ENCODE data around the gene ZSWIM4. TPM values are rescaled to one million over a fixed set of nuclear protein-coding genes. Genes with fewer than 3 reads are reported as not detected.

Gene ZSWIM4
- total and polyA plus RNA-seq, 2 of the 13 experiments (the other 11 are each of a cell fraction or from before 2014, with no cell fraction given): 0.33 to 0.86 TPM

- TF ChIP-seq SPEN (CRISPR knock-in tag; IDR thresholded peaks at IDR 0.05; ENCODE audit: low read depth) (no peak; the same call in 1 of the 2 replicates), ZGPAT (CRISPR knock-in tag; IDR thresholded peaks at IDR 0.05) (peak; percentile 55; the same call in 1 of the 2 replicates), ZNF232 (CRISPR knock-in tag; IDR thresholded peaks at IDR 0.05; ENCODE audit: borderline replicate concordance) (peak; percentile 38; the same call in 1 of the 2 replicates), NFKB2 (CRISPR knock-in tag; IDR thresholded peaks at IDR 0.05; ENCODE audit: borderline replicate concordance) (peak; percentile 30; the same call in 1 of the 2 replicates), MLX (CRISPR knock-in tag; IDR thresholded peaks at IDR 0.05) (no peak), CHD2 (IDR thresholded peaks at IDR 0.05; ENCODE audit: low read depth, low read length) (peak; percentile 67; the same call in 1 of the 2 replicates), ZNF605 (CRISPR knock-in tag; IDR thresholded peaks at IDR 0.05) (peak; percentile 70), ZNF121 (CRISPR knock-in tag; IDR thresholded peaks at IDR 0.05) (peak; percentile 99), GRHL1 (CRISPR knock-in tag; conservative IDR thresholded peaks at IDR 0.05) (no peak), ZFP1 (CRISPR knock-in tag; IDR thresholded peaks at IDR 0.05) (no peak), KIAA2018 (CRISPR knock-in tag; IDR thresholded peaks at IDR 0.05; ENCODE audit: borderline replicate concordance) (no peak), ZMYM3 (CRISPR knock-in tag; IDR thresholded peaks at IDR 0.05) (peak; percentile 99), SYNCRIP (IDR thresholded peaks at IDR 0.05; ENCODE audit: insufficient read depth, low read depth, low read length) (no peak), RFX3 (CRISPR knock-in tag; IDR thresholded peaks at IDR 0.05) (no peak), ZBTB33 (CRISPR knock-in tag; IDR thresholded peaks at IDR 0.05) (no peak)
Observed at GRCh38 chr19:13794757-13795589, at the start of gene ZSWIM4 (continued).
